Activated T-helper 1 cell treated with Interleukin-2 at 50 U/mL for 16 hours (primary cell): ENCODE measurements around the gene EIF5.
"Not testable (repeated sequence)": the region's sequence is repeated elsewhere in the genome, so short reads cannot be mapped to it uniquely, and the experiment has no call there.

Experiments used
- DNase-seq: peaks from one replicate; pipeline ENCODE4 v3.0.0-alpha.2; 2020; ENCODE audit warnings: low read depth

EIF5 gene

GRCh38 chr14:103336191-103336590 lies 2.2 kb downstream of the EIF5 start:
- DNase-seq = no peak

DNA sequence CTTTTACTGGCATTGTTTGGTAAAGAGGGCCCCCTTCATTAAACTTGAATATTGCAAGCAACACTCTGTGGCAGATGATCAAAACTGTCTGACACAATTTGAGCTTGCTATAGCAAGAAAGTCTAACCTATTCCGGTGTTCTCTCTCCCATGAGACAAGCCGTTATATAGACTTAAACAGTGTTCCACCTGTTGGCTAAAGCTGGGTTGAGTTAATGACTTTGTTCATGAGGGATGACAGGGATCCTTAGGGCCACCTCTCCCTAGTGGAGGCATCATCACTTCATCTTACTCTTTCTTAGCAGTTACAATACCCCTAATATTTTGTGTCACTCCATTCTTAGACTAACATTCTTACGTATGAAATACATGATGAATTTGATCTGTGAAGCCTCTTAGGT lies 3.8 kb downstream of the EIF5 start:
- DNase-seq = no peak

DNA sequence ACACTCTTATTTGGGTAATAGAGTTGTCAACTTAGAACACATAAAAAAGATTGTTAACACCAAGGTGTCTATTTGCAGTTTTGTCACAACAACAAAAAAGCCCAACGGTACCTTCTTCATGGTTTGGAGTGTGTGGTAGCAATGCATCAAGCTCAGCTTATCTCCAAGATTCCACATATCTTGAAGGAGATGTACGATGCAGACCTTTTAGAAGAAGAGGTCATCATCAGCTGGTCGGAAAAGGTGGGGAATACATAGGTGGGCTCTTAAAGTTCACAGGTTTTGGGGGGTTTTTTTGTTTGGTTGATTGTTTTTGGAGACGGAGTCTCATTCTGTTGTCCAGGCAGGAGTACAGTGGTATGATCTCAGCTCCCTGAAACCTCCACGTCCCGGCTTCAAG lies 5.5 kb downstream of the EIF5 start:
- DNase-seq = no peak

DNA sequence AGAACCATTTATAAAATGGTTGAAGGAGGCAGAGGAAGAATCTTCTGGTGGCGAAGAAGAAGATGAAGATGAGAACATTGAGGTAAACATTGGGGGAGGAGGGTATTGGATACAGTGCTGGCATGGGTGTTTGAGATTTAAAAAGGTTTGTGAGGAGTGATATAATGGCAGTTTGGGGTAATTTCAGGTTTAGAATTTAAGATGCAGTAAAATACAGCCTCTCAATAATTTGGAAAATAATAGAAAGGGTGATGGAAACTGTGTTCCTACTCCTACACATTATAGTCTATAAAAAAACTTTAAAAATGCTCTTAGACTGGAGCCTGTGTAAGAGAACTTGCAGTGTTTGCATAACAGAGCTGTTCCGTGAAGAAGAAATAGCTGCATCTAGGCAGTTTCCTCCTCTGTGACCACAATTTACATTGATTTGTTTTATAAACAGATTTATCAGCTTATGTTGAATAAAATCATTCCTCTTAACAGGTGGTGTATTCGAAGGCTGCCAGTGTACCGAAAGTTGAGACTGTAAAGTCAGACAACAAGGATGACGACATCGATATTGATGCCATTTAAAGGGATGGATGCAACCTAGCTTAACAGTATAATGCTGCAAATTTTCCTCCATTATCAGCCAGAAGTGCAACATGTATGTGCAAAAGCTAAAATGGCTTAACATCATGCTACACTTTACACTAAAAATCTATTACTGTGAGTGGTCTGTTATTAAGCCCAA lies 6.6 kb downstream of the EIF5 start:
- no peak for DNase-seq

DNA sequence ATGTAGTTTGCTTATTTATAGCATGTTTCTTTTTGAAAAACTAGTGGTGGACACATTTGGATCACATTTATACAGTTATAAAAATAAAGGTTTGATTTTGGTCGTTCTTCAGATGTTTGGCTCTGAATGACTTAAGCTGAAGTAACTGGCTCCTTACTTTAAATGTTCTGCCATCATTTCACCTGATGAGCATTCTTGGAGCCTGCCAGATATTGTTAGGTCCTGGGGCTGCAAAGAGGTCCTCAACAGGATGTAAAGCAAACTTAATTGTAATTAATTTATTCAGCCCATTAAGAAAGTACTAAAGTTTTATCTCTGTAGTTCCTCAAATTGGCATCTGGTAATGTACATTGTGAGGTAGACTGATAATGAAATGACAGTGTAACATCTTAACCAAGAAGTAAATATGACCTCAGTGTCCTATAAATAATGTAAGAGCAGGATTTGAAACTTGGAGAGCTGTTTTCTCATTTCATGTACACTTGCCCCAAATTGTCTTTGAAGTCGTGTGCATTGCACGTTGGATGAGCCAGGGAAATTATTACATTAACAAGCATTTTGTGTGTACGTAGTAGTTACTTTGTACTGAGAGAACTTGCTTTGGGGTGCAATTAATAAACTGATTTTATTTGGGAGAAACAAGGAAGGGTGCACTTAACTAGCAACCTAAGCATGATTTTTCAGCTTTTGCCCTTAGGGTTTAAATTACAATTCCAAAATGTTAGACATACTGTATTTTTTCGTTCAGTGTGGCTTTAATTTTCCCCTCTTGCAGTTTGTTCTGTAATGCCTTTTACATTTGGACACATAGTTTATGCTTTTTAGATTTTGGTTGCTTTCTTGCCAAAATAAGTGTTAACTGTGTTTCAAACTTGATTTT lies 7.5 kb downstream of the EIF5 start:
- no peak for DNase-seq

DNA sequence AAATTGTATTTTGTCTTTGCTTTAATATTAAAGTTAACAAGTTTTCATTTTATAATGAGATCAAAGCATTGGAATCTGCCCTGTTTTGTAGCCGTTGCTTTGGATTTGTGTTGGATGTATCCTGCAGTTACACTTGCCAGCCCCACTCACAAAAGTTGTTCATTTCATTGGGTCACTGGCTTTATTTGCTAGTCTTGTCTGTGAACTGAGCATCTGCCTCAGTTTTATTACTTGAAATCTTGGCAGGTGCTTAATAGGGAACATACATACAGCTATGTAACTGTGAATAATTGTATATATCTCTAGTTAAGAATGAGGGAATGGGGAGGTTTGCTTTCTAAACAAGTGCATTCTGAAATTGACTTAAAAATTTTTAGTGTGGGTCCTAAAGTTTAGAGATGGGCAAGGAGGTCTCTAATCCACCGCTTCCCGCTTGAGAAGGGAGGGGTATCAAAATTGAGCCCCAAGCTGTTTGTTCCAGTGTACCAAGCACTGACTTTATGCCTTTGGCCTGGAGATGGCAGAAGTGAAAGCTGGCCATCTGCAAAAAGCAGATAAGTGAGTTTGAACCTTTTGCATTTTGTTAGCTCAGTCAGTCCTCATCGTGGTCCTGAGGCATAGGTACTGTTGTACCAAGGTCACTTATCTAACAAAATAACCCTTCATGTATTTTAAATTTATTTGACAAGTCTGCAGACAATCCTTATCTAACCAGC lies 9.3 kb downstream of the EIF5 start:
- DNase-seq = no peak

DNA sequence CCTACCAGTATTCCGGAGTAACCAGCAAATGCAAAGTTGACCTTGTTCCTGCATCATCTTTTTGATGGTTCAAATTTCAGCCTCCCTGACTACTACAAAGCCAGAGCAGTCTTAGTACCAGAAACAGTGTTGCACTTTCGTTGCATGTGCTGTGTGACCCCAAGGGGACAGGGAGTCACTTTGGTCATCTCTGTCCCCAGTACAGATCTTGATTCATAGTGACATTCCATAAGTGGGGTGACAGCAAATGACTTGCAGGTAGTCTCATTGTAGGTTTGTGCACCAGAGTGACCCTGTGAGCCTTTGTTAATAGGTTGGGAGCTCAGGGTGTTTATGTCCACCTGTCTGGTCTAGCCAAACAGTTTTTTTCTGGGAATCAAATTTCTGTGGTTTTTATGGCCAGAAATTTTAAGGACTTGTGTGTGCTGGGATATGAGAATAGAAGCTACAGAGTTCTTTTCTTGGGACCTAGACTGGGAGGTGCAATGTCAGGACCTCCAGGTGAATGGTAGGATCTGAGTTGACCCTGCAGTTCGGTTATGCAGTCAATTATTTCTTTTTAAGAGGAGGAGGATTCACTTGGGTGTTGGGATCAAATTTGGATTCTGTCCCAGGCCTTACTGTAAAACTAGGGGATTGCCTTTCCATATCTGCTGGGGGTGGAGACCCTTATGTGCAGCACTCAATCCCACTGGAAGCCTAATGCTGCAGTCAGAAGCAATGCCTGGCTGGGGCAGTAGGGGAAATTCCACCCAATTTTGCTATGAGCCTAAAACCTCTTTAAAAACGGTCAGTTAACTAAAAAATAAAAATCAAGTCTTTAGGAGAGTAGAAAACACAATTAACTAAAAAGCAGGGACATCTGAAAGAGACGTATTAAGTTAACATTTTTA lies 10.1 kb downstream of the EIF5 start:
- no peak for DNase-seq

DNA sequence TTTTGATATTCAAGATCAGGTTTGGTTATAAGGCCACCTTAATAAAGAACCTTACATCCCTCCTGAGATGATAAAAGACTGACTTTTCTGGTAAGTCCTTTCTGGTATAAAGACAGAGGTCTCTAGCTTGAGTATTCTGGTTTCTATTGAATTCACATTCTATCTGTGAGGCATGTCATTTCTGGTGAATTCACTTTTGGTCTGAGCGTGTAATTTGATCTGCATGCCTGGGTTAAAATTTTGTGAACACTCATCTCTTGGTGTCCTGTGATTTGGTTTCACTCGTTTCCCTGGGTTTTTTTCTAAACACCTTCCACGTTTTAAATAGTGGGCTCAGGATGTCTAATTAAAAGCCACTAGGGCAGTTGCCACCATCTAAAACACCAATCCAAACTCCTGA lies 12.2 kb downstream of the EIF5 start:
- DNase-seq = no peak

- no peak for DNase-seq
These were observed 13.2 kb downstream of the EIF5 start for GRCh38 chr14:103347091-103347815.

DNA sequence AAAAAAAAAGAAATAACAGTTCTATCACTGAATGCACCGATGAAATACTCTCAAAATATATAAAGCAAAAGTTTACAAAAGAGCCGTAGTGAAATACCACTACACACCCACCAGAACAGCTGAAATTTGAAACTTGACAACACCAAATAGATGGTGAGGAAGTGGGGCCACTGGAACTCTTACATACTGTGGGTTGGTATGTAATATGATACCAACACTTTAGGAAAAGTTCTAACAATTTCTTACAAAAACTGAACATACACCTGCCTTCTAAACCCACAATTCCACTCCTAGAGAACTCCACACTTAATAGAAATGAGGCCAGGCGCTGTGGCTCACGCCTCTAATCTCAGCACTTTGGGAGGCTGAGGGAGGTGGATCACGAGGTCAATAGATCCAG lies 14.1 kb downstream of the EIF5 start:
- no peak for DNase-seq

- DNase-seq = no peak
These were observed 15.9 kb downstream of the EIF5 start for GRCh38 chr14:103349982-103350381.

- no peak for DNase-seq
These were observed 19.3 kb downstream of the EIF5 start for GRCh38 chr14:103353362-103353761.

- DNase-seq = no peak
These were observed 20.1 kb downstream of the EIF5 start for GRCh38 chr14:103354141-103354540.

GRCh38 chr14:103356024-103356682 lies 22.1 kb downstream of the EIF5 start:
- DNase-seq = no peak

DNA sequence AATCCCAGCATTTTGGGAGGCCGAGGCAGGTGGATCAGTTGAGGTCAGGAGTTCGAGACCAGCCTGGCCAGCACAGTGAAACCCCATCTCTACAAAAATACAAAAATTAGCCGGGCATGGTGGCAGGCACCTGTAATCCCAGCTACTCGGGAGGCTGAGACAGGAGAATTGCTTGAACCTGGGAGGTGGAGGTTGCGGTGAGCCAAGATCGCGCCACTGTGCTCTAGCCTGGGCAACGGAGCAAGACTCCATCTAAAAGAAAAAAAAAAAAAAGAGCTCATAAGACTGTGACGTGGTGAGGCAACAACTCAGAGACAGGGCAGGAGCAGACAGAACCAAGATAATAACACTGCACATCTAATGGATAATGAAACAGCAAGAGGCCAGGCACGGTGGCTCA lies 23.5 kb downstream of the EIF5 start:
- DNase-seq = not testable (repeated sequence)

DNA sequence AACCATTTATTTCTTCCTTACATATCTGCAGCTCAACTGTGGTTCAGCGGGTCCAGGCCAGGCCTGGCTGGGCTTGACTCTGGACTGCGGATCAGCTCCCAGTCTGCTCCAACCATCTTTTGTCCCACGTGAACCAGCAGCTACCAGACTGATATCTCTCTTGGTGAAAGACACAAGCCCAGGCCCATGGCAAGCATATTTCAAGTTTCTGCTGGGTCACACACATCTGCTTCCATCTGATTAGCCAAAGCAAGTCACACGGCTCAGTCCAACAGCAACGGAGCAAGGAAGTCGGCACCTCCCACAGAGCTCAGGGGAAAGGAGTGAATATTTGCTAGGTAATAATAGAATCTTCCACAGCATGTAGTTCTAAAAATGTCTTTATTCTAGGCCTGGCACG lies 26.5 kb downstream of the EIF5 start:
- DNase-seq = no peak

GRCh38 chr14:103361867-103362266 lies 27.8 kb downstream of the EIF5 start:
- DNase-seq = no peak

- no peak for DNase-seq
These were observed 28.7 kb downstream of the EIF5 start for GRCh38 chr14:103362780-103363179.

GRCh38 chr14:103366741-103367140 lies 32.7 kb downstream of the EIF5 start:
- DNase-seq = no peak

- DNase-seq = no peak
These were observed 34.0 kb downstream of the EIF5 start for GRCh38 chr14:103367995-103368394.

DNA sequence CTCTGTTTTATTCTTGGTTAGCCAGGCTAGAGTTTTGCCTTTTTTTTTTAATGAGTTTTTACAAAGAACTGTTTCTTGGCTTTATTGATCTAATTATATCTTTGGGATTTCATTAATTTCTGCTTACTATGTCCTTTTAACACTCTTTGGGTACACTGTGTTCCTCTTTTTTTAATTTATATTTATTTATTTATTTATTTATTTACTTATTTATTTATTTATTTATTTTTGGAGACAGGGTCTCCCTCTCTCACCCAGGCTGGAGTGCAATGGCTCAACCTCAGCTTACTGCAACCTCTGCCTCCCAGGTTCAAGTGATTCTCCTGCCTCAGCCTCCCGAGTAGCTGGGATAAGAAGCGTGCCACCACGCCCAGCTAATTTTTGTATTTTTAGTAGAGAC lies 36.0 kb downstream of the EIF5 start:
- no peak for DNase-seq
